ENCODE measurements around the gene USP19. TPM values are rescaled to one million over a fixed set of nuclear protein-coding genes. Genes with fewer than 3 reads are reported as not detected.

The USP19 gene
- total RNA-seq, 2 experiments from 2014 or later = 61.2 to 61.5 TPM

DNA sequence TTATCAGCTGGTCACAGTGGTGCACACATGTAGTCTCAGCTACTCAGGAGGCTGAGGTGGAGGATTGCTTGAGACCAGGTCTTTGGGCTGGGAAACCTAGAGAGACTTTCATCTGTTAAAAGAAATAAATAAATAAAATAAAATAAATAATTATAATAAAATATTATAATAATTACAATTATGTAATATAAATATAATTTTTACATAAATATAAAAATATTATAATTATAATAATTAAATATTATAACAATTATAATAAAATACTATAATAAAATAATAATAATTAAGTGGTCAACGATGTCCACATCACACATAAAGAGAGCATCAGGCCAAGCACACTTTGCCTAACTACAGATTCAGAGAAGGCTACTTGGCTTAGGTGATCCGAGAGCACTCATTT is 41.4 kb downstream of the USP19 start:
- Mint-ChIP-seq H3K36me3 (ENCODE audit: low read depth) (peaks cover 31% of the 10 kb centered on the region), H3K4me3 (no peak overlapping the region), H3K27ac (no peak overlapping the region), H3K4me1 (no peaks in the 10 kb centered on the region), H3K27me3 (no peaks in the 10 kb centered on the region), H3K9me3 (no peaks in the 10 kb centered on the region)
- ChIA-PET POLR2A (interaction anchor here (0.8 to 1.3 kb wide), 2 partner anchors 14 to 50 kb away, joined by 3 to 7 read pairs; partner anchors contain the start of genes IMPDH2 and QRICH1), CTCF (interaction anchor here (0.7 kb wide), 1 partner anchor 122 kb away, joined by 4 read pairs; no protein-coding TSS in a partner anchor)
- no peak for DNase-seq

DNA sequence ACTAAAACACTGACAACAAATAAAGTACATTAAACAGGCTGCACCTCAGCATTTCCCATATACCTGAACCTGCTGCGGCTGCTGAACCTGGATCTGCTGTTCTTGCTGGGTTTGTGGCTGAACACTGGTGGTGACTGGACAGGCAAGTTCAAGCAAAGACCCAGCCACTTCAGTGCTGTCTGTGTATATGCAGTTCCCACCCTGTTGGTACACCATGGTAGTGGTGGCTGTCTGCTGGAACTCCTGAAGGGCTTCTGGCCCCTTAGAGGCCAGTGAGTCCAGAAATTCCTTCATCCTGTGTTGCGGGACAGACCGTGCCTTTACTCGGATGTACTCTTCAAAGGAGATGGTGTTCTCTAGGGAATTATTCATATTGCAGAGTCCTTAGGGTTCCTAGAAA is 44.0 kb downstream of the USP19 start:
- no peak for DNase-seq
- POLR2A ChIA-PET = interaction anchor here (1.0 kb wide), 1 partner anchor 18 kb away, joined by 4 read pairs; the partner anchor contains the start of gene QRICH1
- no peak overlapping the region for H3K27ac Mint-ChIP-seq
- H3K27me3 Mint-ChIP-seq = no peaks in the 10 kb centered on the region
- H3K9me3 Mint-ChIP-seq = no peaks in the 10 kb centered on the region
- H3K36me3 Mint-ChIP-seq (ENCODE audit: low read depth) = peaks cover 46% of the 10 kb centered on the region
- no peak overlapping the region for H3K4me3 Mint-ChIP-seq
- no peaks in the 10 kb centered on the region for H3K4me1 Mint-ChIP-seq
- CTCF ChIA-PET = interaction anchor here (0.6 kb wide), 1 partner anchor 368 kb away, joined by 3 read pairs; no protein-coding TSS in a partner anchor

DNA sequence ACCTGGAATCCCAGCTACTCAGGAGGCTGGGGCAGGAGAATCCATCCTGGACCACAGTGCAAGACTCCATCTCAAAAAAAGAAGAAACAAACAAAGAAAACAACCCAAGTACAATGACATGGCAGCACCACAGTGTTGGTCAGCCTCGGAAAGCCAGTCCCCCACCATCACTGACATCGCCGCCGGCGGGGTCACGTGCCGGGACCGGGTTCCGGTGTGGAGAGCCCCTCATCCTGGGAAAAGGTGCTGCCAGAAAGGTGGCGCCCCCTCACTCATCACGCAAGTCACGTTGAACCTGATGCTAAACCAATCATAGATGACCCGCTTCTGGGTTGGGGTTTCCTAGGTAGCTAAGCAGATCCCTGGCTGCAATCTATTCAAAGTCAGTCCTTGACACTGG is 44.5 kb downstream of the USP19 start:
- Mint-ChIP-seq H3K4me3 (no peak overlapping the region), H3K4me1 (no peaks in the 10 kb centered on the region), H3K27me3 (no peaks in the 10 kb centered on the region), H3K9me3 (no peaks in the 10 kb centered on the region), H3K27ac (no peak overlapping the region), H3K36me3 (ENCODE audit: low read depth) (peaks cover 49% of the 10 kb centered on the region)
- ChIA-PET CTCF (interaction anchor here (0.6 kb wide), 1 partner anchor 369 kb away, joined by 3 read pairs; no protein-coding TSS in a partner anchor), POLR2A (no interaction called here)
- DNase-seq = no peak

Other genes with a start within 250 kb of the USP19 start
- 10 to 100 TPM; 25.6 to 29.5 TPM for gene SLC25A20, start 221.9 kb downstream of the USP19 start, total RNA-seq
- gene ARIH2, start 202.0 kb downstream of the USP19 start, total RNA-seq = 100 to 1,000 TPM; 100 TPM
- 10 to 100 TPM; 48.4 to 49.9 TPM for gene P4HTM, start 130.6 kb downstream of the USP19 start, total RNA-seq
- gene WDR6, start 113.4 kb downstream of the USP19 start, total RNA-seq = 100 to 1,000 TPM; 135 to 148 TPM
- 10 to 100 TPM; 21.6 to 24.5 TPM for gene DALRD3, start 102.2 kb downstream of the USP19 start, total RNA-seq
- 100 to 1,000 TPM in 1 of 2 experiments, 10 to 100 TPM in 1; 98.1 to 108 TPM for gene NDUFAF3, start 98.7 kb downstream of the USP19 start, total RNA-seq
- gene IMPDH2, start 91.4 kb downstream of the USP19 start, total RNA-seq = 100 to 1,000 TPM; 131 to 133 TPM
- 100 to 1,000 TPM; 136 to 140 TPM for gene QRICH1, start 26.8 kb downstream of the USP19 start, total RNA-seq
- 100 to 1,000 TPM; 194 to 212 TPM for gene QARS1, start 16.1 kb downstream of the USP19 start, total RNA-seq
- not detected for gene LAMB2, start 12.2 kb upstream of the USP19 start, total RNA-seq
- gene CCDC71, start 45.5 kb upstream of the USP19 start, total RNA-seq = 10 to 100 TPM; 19.9 to 20.9 TPM
- gene KLHDC8B, start 50.8 kb upstream of the USP19 start, total RNA-seq = 1 to 10 TPM; 1.2 to 1.4 TPM
- 1 to 10 TPM; 6.9 to 7.1 TPM for gene C3orf62, start 156.4 kb upstream of the USP19 start, total RNA-seq
- 10 to 100 TPM; 77.8 to 85.0 TPM for gene USP4, start 219.2 kb upstream of the USP19 start, total RNA-seq
- gene GPX1, start 237.5 kb upstream of the USP19 start, total RNA-seq = 10 to 100 TPM; 71.5 to 76.8 TPM

Data from activated CD4-positive, alpha-beta memory T cell treated with anti-CD3 and anti-CD28 coated beads, Interleukin-2, amount 10 ng/mL, durations not matched to agents 7 days and 5 days (primary cell).